Keratinocyte (primary cell): ENCODE results near the gene HSF2. TPM values are rescaled to one million over a fixed set of nuclear protein-coding genes. Genes with fewer than 3 reads are reported as not detected.
"Not testable (repeated sequence)": the region's sequence is repeated elsewhere in the genome, so short reads cannot be mapped to it uniquely, and the experiment has no call there.

Source experiments
- DNase-seq: peaks from one replicate; pipeline ENCODE4 v3.0.0-alpha.2; 2011; ENCODE audit warnings: low read depth, missing footprints, low spot score
- FAIRE-seq: peaks from 2 replicates; lab custom pipeline; 2011; peaks lifted over from hg19 to GRCh38; lab: Jason Lieb, UNC
- H2AFZ ChIP-seq: 2 replicates; pipeline ENCODE4 v1.6.0; 2012; ENCODE audit warnings: low read length, control low read depth, inconsistent platforms; ENCODE audit not compliant: control insufficient read depth
- H3K27ac ChIP-seq: 2 replicates; pipeline ENCODE4 v1.5.1; 2011; ENCODE audit warnings: low read length; ENCODE audit not compliant: control insufficient read depth, insufficient read depth
- H3K27me3 ChIP-seq: 3 replicates; pipeline ENCODE4 v1.6.0; 2011; ENCODE audit warnings: low read length; ENCODE audit not compliant: control insufficient read depth, insufficient read depth; ENCODE audit errors: extremely low read depth
- H3K36me3 ChIP-seq, 2 experiments: 2 replicates in 1 of 2; 3 replicates in 1 of 2; pipeline ENCODE4 v1.5.1; 2011; ENCODE audit warnings: low read length in 2 of 2, mild to moderate bottlenecking in 1 of 2; ENCODE audit not compliant: control insufficient read depth in 2 of 2, insufficient read depth in 2 of 2; ENCODE audit errors: extremely low read depth in 1 of 2
- H3K4me1 ChIP-seq: 3 replicates; pipeline ENCODE4 v1.5.1; 2011; ENCODE audit warnings: low read length; ENCODE audit not compliant: control insufficient read depth, insufficient read depth; ENCODE audit errors: extremely low read depth
- H3K4me2 ChIP-seq: 3 replicates; pipeline ENCODE4 v1.6.0; 2011; ENCODE audit warnings: low read depth, low read length; ENCODE audit not compliant: control insufficient read depth, insufficient read depth; ENCODE audit errors: extremely low read depth
- H3K4me3 ChIP-seq, 3 experiments: fragments of 200-600 bp in 1 of 3; sonication (generic) in 1 of 3; 2 replicates in 2 of 3; 3 replicates in 1 of 3; pipeline ENCODE4 v1.5.1; 2011 to 2016; ENCODE audit warnings: low read length in 3 of 3, mild to moderate bottlenecking in 3 of 3, control low read depth in 2 of 3, inconsistent platforms in 1 of 3, low read depth in 1 of 3, mixed read lengths in 1 of 3, mixed run types in 1 of 3, moderate library complexity in 1 of 3; ENCODE audit not compliant: control insufficient read depth in 2 of 3, insufficient read depth in 2 of 3; ENCODE audit errors: extremely low read depth in 1 of 3
- H3K79me2 ChIP-seq: 2 replicates; pipeline ENCODE4 v1.6.0; 2012; ENCODE audit warnings: low read length; ENCODE audit not compliant: control insufficient read depth, insufficient read depth
- H3K9ac ChIP-seq: 3 replicates; pipeline ENCODE4 v1.6.0; 2011; ENCODE audit warnings: low read length; ENCODE audit not compliant: control insufficient read depth, insufficient read depth; ENCODE audit errors: extremely low read depth
- H3K9me1 ChIP-seq: 3 replicates; pipeline ENCODE4 v1.6.0; 2011; ENCODE audit warnings: low read length; ENCODE audit not compliant: control insufficient read depth, insufficient read depth; ENCODE audit errors: extremely low read depth
- H3K9me3 ChIP-seq: 2 replicates; pipeline ENCODE4 v1.5.1; 2012; ENCODE audit warnings: low read depth, low read length; ENCODE audit not compliant: control insufficient read depth
- H4K20me1 ChIP-seq: 3 replicates; pipeline ENCODE4 v1.6.0; 2011; ENCODE audit warnings: low read length; ENCODE audit not compliant: control insufficient read depth, insufficient read depth; ENCODE audit errors: extremely low read depth
- EZH2 ChIP-seq: IDR thresholded peaks from one replicate; pipeline ENCODE4 v1.6.1; 2012; ENCODE audit warnings: inconsistent platforms, mild to moderate bottlenecking, low read length, moderate library complexity
- dilution Hi-C: fragments of 300-500 bp; cut with MboI; formaldehyde crosslinking; loops from one replicate; pipeline ENCODE4 v1.7.0; 2020; ENCODE audit warnings: low sequenced_read_pairs; ENCODE audit not compliant: extremely low pct_ligation_motif_present
- polyA plus RNA-seq, 5 experiments: library from polyadenylated mRNA; depleted of rRNA in 3 of 5; stranded (reverse) in 3 of 5; stranded (forward) in 1 of 5; unstranded in 1 of 5; fragments of >200 nt; gene quantifications; 1 replicate in 1 of 5; 2 replicates in 3 of 5; 3 replicates in 1 of 5; pipeline versions ENCODE4 v1.2.1 to v1.2.3, GENCODE V29; 2011 to 2012; ENCODE audit warnings: missing spikeins in 2 of 5, low read depth in 1 of 5, low replicate concordance in 1 of 5
- TF ChIP-seq, protein P1 (sequence below), 3 experiments: IDR thresholded peaks in 1 of 3; conservative IDR thresholded peaks in 1 of 3; optimal IDR thresholded peaks in 1 of 3; 2 replicates in 2 of 3; 3 replicates in 1 of 3; pipeline versions ENCODE3 to v1.5.1; 2011; ENCODE audit warnings: low read length in 3 of 3, mild to moderate bottlenecking in 3 of 3, moderate library complexity in 2 of 3, control low read depth in 1 of 3, inconsistent platforms in 1 of 3; ENCODE audit not compliant: insufficient read depth in 2 of 3; ENCODE audit errors: extremely low read depth in 1 of 3

Gene HSF2
- polyA plus RNA-seq, 1 donor (not counting 4 experiments of a cell fraction or from before 2014, with no cell fraction given), result 22.5 TPM

- peaks cover 4% of the 10 kb centered on the region for H3K4me1 ChIP-seq
- no peaks in the 10 kb centered on the region for H3K9me1 ChIP-seq
- H3K9me3 ChIP-seq, result no peaks in the 10 kb centered on the region
- no peak overlapping the region for H2AFZ ChIP-seq
- no peaks in the 10 kb centered on the region for H3K27me3 ChIP-seq
- TF ChIP-seq, protein P1, sequence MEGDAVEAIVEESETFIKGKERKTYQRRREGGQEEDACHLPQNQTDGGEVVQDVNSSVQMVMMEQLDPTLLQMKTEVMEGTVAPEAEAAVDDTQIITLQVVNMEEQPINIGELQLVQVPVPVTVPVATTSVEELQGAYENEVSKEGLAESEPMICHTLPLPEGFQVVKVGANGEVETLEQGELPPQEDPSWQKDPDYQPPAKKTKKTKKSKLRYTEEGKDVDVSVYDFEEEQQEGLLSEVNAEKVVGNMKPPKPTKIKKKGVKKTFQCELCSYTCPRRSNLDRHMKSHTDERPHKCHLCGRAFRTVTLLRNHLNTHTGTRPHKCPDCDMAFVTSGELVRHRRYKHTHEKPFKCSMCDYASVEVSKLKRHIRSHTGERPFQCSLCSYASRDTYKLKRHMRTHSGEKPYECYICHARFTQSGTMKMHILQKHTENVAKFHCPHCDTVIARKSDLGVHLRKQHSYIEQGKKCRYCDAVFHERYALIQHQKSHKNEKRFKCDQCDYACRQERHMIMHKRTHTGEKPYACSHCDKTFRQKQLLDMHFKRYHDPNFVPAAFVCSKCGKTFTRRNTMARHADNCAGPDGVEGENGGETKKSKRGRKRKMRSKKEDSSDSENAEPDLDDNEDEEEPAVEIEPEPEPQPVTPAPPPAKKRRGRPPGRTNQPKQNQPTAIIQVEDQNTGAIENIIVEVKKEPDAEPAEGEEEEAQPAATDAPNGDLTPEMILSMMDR (optimal IDR thresholded peaks at IDR 0.05 in 1 of 3, IDR thresholded peaks at IDR 0.05 in 1 of 3, conservative IDR thresholded peaks at IDR 0.05 in 1 of 3; ENCODE audit: extremely low read depth in 1 of 3, insufficient read depth in 2 of 3, low read length in 3 of 3), result no peak
- TF ChIP-seq EZH2, result no peak
- peaks cover 3 to 8% of the 10 kb centered on the region in 2 experiments for H3K36me3 ChIP-seq
- H3K9ac ChIP-seq, result no peak overlapping the region
- DNase-seq, result no peak
- peaks cover 62% of the 10 kb centered on the region for H3K79me2 ChIP-seq
- no peaks in the 10 kb centered on the region for H4K20me1 ChIP-seq
- no peak overlapping the region for H3K4me2 ChIP-seq
- H3K27ac ChIP-seq, result no peak overlapping the region
- no peak overlapping the region for H3K4me3 ChIP-seq
- dilution Hi-C loops, result no loop called here
- no peak for FAIRE-seq
These were observed 59.8 kb downstream of the HSF2 start for GRCh38 chr6:122459240-122459639.

DNA sequence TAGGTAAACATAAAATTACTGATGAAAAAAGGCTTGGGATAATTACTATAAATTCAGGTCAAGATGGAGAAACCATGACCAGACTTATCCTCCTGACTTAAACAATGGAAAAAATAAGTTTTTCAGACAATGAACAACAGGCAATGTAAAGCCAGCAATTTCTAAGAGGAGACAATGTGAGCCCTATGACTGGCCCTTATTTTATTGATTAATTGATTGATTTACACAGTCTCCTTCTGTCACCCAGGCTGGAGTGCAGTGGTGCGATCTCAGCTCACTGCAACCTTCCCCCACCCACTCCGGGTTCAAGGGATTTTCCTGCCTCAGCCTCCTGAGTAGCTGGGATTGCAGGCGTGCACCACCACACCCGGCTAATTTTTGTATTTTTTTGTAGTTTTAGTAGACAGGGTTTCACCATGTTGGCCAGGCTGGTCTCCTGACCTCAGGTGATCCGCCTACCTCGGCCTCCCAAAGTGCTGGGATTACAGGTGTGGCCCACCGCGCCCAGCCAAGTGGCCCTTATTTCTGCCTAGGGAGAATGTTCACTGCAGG lies 60.5 kb downstream of the HSF2 start:
- H3K36me3 ChIP-seq, H3K9me1 ChIP-seq, H3K27me3 ChIP-seq, H4K20me1 ChIP-seq, H3K4me3 ChIP-seq, DNase-seq, H3K4me1 ChIP-seq, H3K9me3 ChIP-seq, H3K4me2 ChIP-seq, H3K9ac ChIP-seq, H2AFZ ChIP-seq, dilution Hi-C loops, H3K27ac ChIP-seq, FAIRE-seq: not testable (repeated sequence)
- H3K79me2 ChIP-seq, result peaks cover 69% of the 10 kb centered on the region

DNA sequence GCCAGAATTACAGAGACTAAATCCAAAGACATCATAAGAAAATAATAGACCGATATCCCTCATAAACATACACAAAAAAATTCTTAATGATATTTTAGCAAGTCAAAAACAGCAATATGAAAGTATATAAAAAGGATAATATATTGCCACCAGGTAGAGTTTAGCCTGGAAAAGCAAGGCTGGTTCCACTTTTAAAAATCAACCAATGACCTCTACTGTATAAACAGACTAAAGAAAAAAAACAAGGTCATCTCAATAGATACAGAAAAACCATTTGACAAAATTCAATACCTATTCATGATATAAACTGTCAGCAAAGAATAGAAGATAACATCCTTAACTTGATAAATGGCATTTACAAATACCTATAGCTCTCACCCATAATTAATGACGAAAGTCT lies 62.4 kb downstream of the HSF2 start:
- Histone ChIP-seq H3K9me1 (no peaks in the 10 kb centered on the region), H3K27me3 (no peaks in the 10 kb centered on the region), H2AFZ (no peak overlapping the region), H3K4me2 (no peak overlapping the region), H3K79me2 (peaks cover 87% of the 10 kb centered on the region), H3K27ac (no peak overlapping the region), H4K20me1 (no peaks in the 10 kb centered on the region), H3K4me1 (no peaks in the 10 kb centered on the region), H3K9me3 (no peaks in the 10 kb centered on the region), H3K4me3 (no peak overlapping the region), H3K36me3 (peaks cover 2 to 3% of the 10 kb centered on the region in 2 experiments), H3K9ac (no peak overlapping the region)
- dilution Hi-C loops, result no loop called here
- no peak for TF ChIP-seq EZH2
- TF ChIP-seq, protein P1 (optimal IDR thresholded peaks at IDR 0.05 in 1 of 3, IDR thresholded peaks at IDR 0.05 in 1 of 3, conservative IDR thresholded peaks at IDR 0.05 in 1 of 3; ENCODE audit: extremely low read depth in 1 of 3, insufficient read depth in 2 of 3, low read length in 3 of 3), result no peak
- no peak for DNase-seq
- no peak for FAIRE-seq
